GM13976 (cell line): ENCODE measurements around the gene ACMSD.
"Not testable (repeated sequence)": the region's sequence is repeated elsewhere in the genome, so short reads cannot be mapped to it uniquely, and the experiment has no call there.

Source experiments
- DNase-seq: peaks from one replicate; pipeline ENCODE4 v3.0.0; 2012; ENCODE audit warnings: low spot score
- CTCF ChIP-seq: IDR thresholded peaks from 2 replicates; pipeline ENCODE4 v1.5.1; 2012; ENCODE audit warnings: borderline replicate concordance, mild to moderate bottlenecking; ENCODE audit not compliant: insufficient read depth; ENCODE audit errors: extremely low read depth, missing control alignments, control extremely low read depth
- in situ Hi-C: fragments of 300-500 bp; cut with MboI; formaldehyde crosslinking; loops from one replicate; pipeline ENCODE4 v1.12.0; 2022; ENCODE audit warnings: low sequenced_read_pairs, mixed read lengths, inconsistent platforms; ENCODE audit not compliant: unreplicated experiment

The ACMSD gene

GRCh38 chr2:134846213-134846612 is 7.8 kb downstream of the ACMSD start:
- TF ChIP-seq CTCF = no peak
- DNase-seq = no peak
- in situ Hi-C loops = no loop called here

- in situ Hi-C loops = not testable (repeated sequence)
Observed at GRCh38 chr2:134847582-134847981, 9.2 kb downstream of the ACMSD start.

GRCh38 chr2:134852518-134852917 is 14.1 kb downstream of the ACMSD start:
- in situ Hi-C loops = no loop called here
- DNase-seq = no peak
- TF ChIP-seq CTCF = no peak

More at GRCh38 chr2:134847582-134847981, 9.2 kb downstream of the ACMSD start:
- DNase-seq = not testable (repeated sequence)

GRCh38 chr2:134855709-134856108 is 17.3 kb downstream of the ACMSD start:
- DNase-seq = no peak
- in situ Hi-C loops = no loop called here
- TF ChIP-seq CTCF = no peak

- no peak for DNase-seq
- no peak for TF ChIP-seq CTCF
- in situ Hi-C loops = no loop called here
Observed at GRCh38 chr2:134858245-134858644, 19.8 kb downstream of the ACMSD start.

GRCh38 chr2:134861173-134861572 is 22.8 kb downstream of the ACMSD start:
- no peak for DNase-seq
- in situ Hi-C loops = no loop called here
- no peak for TF ChIP-seq CTCF

- in situ Hi-C loops = no loop called here
- TF ChIP-seq CTCF = no peak
- no peak for DNase-seq
Observed at GRCh38 chr2:134862069-134862468, 23.7 kb downstream of the ACMSD start.
